ENCODE measurements around the gene DUSP22.
"Not testable (repeated sequence)": the region's sequence is repeated elsewhere in the genome, so short reads cannot be mapped to it uniquely, and the experiment has no call there.

Gene DUSP22

DNA sequence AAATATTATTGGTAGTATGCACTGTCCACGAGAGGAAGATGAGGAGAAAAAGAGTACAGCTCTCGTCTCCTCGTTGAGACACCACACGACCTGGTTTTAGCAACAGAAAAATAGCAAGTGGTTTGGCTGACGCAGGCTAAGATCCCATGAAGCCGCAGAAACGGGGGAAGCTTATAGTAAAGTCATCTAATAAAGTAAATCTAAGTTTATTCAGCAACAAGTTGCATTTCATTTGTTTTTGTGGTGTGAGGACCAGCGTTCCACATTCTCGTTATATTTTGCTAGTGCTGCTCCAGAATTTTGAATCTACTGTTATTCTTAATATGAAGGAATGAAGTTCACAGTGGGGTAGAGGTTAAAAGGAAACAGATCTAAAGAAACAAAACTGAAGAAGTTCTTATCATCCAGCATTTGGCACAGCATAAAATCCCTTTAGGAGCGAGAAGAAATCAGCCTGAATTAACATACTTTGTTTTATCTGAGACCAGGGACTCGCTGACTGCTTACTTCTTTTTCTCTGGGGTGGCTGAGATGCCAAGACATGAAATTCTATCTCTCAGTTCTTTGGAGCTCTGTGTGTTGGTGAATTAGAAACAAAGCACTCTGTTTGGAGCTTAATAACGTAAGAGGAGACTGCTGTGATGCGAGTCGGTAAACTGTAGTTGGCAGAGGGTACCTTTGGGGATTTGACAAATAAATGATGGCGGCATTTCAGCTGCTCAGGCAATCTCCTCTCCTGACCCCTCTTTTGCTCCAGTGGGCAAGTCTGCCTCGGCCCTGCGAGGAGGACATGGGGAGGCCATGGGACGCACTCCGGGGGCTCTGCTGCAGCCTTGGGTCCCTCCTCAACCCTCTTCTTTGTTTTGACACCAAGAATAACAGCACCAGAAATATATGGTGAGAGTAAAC lies 74.4 kb downstream of the DUSP22 start:
- DNase-seq = no peak

DNA sequence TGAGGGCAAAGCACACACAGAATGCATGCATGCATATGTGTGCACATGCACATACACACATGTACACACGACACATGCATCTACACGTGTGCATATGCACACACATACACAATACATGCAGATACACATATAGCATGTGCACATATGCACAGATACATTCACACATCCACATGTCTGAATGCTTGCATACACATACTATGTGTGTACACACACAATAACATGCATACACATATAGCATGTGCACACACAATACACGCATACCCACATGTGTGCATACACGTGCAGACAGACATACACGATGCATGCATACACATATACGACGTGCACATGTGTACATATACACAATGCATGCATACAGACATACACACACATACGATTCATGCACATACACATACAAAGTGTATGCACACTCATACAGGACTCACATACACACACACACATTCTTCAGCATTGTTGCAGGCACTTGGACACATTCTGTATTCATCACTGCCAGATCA lies 75.1 kb downstream of the DUSP22 start:
- DNase-seq = no peak

DNA sequence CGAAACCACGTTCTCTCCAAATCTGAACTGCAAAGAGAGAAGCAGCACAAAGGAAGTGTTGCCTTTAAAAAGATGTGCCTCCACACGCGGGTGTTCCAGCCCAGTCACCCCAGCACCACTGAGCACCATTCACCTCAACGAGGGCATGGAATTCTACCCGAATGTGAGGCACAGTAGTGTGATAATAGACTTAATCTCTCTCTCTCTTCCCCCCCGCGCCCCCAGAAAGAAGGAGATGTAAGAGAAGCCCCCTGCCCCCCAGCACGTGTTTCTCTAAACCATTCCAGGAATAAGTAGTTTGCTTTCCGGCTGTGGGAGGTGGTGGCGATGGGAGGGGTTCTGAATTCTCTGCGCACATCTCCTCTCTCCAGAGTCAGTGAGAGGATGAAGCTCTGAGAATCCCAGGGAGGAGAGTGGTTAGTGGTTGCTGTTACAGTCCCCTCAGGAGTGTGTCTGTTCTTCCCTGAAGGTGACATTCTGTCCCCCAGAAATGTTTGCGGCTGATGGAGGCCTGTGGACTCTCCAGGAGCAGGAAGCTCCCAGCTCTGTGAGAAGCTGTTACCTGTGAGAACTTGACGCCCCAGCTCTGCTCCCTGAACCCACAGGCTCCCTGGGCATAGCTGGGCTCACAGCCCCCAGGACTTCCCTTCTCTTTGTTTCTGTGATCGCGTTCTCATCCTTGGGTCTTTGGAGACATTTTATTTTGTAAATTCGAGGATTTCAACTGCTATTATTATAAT lies 75.8 kb downstream of the DUSP22 start:
- no peak for DNase-seq

DNA sequence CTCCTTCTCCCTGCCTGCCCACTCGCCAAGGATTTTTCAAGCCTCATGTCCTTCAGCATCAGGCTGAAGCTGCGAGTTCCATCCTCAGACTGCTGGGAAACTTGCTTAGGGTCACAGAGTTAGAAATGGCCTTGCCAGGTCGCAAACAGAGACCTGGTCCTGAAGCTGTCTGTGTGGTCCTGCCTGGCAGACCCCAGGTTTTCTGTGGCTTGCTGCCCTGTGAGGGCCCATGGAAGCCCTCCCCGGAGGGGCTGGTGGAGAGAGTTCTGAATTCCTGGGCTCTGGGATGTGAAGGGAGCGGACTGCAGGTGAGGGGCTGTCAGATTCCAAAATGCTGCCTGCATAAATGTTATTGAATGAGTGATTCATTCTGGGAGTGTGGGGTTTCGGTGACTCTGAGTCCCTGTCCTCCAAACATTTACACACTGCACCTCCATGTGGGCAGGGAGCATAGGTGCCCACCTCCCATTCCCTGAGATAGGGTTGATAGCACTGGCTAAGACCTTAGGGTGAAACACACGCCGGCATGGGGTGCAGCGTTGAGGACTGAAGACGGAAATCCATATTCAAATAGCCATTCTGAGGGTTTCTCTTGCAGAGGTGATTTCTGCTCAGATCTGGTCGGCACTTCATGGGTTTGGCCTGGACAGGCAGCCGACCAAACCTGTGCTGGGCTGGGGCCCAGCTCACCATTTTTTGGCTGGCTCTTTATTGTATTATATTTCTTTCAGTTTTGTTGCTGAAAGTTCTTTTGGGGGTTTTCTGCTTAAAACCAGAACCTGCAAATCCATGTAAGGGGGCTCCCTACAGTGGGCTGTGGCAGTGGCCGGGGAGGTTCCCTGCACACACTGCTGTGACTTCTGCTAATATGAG lies 77.5 kb downstream of the DUSP22 start:
- no peak for DNase-seq

DNA sequence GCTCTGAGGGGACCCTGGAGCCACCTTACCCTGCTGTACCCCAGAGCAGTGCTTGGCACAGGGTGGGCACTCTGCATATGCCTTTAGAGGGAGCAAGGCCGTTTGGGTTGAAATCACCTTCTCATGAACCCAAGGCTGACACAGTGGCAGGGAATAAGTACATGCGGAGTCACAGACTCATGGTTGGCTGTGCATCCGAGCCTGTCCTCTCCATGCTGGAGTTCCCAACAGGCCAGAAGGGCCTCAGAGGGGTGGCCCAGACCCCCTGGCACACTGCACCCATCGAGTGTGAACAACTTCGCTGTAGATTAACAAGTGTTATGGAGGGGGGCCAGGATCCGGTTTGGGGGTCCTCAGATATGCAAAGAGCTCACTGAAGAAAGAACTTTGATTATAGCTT lies 78.3 kb downstream of the DUSP22 start:
- DNase-seq = no peak

DNA sequence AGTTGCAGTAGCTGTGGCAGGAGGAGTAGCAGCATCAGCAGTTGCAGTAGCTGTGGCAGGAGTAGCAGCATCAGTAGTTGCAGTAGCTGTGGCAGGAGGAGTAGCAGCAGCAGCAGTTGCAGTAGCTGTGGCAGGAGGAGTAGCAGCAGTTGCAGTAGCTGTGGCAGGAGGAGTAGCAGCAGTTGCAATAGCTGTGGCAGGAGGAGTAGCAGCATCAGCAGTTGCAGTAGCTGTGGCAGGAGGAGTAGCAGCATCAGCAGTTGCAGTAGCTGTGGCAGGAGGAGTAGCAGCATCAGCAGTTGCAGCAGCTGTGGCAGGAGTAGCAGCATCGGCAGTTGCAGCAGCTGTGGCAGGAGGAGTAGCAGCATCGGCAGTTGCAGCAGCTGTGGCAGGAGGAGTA lies 79.6 kb downstream of the DUSP22 start:
- not testable (repeated sequence) for DNase-seq

DNA sequence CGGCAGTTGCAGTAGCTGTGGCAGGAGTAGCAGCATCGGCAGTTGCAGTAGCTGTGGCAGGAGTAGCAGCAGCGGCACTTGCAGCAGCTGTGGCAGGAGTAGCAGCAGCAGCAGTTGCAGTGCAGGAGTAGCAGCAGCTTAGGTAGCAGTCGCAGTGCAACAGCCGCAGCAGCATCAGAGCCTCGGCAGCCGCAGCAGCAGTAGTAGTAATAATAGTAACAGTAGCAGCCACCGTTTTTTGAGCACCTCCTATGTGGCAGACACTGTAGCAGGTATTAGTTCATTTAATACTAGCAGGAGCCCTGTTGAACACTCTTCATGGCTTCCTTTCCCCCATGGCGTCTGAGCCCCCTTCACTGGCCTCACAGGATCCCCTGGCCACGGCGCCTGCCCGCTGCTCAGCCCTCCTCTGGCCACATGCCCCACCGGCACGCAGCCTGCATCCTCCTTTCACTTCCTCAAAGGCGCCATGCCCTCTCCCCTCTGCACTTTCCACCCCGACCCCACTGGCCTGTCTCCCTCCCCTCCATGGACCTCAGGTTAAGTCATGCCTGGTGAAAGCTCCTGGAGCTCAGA lies 80.1 kb downstream of the DUSP22 start:
- DNase-seq = no peak

DNA sequence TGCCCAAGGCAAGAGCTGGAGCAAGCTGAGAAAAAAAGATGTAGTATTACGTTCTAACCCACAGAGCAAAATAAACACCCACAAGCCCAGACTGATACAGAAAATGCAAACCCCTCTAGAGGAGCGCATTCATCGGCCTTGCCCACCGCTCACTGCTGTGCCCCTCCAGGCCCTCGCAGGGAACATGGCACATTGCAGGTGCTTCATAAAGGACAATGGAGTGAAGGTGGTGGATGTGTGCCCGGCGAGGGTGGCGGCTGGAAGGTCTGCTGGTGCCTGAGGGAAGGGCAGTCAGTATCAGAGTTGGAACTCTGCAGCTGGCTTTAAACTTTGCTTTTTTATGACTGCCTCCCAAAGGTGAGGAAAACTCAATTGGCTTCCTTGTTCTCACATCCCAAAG lies 80.7 kb downstream of the DUSP22 start:
- DNase-seq = no peak

DNA sequence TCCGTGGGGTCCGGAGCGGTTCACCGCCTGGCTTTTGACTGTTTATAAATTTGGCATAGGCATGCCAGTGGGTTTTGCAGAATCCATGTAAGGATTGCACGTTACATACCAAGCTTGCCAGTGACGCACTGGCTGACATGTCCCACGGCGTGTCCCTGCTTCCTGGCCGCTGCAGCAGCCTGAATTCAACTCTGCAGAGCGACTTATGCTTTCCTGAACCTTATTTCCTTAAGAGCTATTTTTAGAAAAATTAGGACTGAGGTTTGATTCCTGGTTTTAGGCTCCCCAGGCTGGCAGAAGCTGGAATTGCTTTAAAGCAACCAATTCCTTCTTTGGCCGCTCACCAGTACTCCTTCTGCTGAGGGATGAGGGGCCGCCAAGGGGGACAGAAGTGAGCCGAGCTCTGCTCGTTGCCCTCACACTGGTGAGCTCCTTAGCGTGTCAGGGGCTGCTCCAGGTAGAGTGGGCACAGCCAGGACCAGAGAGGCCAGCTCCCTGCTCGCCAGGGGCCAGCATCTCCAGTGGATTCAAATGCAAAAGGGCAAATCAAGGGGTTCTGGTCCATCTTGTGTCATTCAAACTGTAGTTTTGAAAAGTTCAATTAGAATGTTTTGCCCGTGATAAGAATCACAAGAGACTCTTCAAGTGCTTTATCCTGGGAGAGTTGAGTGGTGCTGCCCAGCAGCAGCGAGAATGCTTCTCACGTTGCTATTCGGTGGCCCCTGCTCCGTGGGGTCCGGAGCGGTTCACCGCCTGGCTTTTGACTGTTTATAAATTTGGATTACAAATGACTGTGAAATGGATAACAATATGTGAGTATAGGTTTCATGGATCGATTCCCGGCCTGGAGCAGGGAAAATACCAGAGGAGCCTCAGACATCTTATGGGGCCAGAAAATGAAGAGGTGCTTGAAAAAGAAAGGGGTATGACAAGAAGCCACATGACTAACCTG lies 81.8 kb downstream of the DUSP22 start:
- DNase-seq = no peak

DNA sequence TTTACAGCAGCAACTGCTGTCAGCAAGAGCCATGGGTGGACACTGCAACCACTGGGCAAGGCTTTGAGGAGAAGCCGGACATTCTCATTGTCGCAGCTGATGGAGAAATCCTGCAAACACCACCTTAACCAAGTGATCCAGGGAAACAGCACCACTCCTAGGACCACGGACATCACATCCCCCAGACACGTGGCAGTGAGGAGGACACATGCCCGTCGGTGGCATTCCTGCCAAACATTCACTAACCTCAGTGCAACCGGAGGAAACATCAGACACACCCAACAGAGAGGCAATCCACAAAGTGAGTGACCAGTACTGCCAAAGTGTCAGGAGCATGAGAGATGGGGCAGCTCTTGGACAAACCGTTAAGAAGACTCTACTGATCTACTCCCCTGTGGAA lies 82.7 kb downstream of the DUSP22 start:
- DNase-seq = no peak

DNA sequence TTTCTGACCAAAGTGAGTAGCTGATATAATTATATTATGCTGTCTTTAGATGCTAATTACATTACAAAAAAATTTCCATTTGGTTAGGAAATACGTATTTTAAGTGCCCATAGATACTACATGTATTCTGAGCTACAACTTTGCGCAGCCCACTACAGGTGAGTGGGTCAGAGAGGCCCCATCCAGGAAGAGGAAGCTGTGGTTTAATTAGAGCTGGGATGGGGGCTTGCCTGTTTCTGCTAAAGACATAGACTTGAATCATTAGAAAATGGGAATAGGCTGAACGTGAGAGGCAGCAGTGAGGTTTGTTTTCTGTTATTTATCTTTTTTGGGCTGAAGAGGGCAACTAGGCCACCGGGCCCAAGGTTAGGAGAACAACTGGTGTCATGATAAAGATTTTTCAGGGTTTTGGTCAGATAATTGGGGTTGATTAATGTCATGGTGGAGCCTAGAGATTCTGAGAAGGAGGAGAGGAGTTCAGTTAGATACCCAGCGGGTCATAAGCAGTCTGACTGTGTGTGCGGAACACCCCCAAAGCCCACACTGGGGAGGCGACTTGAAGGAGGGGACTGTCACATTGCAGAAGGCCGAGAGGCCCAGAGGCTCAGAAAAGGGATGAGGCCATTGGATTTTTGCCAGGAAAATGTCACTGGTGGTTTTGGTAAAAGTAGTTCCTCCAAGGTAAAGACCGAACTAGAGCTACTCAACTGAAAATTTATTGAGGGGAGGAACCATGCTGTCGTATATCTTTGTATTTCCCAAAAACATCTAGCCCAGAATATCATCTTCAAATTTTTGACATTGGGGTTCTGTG lies 84.7 kb downstream of the DUSP22 start:
- DNase-seq = no peak

DNA sequence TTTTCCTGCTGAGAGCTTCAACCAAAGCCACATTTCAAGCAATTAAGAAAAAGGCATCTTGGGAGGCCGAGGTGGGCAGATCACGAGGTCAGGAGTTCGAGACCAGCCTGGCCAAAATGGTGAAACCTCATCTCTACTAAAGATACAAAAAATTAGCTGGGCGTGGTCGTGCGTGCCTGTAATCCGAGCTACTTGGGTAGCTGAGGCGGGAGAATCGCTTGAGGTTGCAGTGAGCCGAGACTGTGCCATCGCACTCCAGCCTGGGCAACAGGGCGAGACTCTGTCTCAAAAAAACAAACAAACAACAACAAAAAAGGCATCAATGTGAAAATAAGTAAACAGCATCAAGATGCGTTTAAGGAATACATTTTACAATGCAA lies 85.3 kb downstream of the DUSP22 start:
- DNase-seq = not testable (repeated sequence)

DNA sequence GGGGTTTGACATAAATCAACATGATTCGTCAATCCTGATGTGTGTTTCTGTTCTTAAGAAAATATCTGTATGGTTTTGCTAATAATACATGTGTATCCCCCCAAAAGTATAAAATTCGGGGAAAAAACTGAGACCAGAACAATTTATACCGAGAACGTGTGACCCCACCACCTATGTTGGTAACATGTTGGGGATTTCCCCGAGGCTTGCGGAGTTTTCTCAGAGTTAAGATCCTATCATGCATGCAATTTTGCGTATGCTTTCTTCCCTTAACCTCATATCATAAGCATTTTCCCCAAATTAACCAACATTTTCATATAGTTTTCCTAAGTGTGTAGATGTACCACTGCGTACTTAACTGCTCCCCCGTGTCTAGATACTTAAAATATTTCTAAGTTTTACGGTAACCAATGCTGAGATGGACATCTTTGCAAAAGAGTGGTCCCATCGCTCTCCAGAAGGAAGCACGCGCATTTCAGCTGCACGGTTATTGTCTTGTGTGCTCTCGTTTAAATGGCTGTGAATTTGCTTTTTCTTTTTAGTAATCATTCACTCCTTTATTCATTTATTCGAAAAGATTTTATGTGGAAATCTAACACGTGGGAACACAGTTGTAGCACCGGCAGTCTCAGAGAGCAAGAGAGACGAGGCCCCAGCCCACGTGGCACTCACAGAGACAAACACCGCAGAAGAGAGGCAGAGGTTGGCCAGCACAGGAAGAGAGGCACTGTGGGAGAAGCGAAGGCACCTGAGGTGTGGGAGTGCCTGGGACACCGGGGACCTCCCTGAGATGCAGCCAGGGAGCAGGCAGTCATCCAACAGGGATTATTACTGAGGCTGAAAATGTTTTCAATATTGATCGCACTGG lies 86.0 kb downstream of the DUSP22 start:
- DNase-seq = no peak

DNA sequence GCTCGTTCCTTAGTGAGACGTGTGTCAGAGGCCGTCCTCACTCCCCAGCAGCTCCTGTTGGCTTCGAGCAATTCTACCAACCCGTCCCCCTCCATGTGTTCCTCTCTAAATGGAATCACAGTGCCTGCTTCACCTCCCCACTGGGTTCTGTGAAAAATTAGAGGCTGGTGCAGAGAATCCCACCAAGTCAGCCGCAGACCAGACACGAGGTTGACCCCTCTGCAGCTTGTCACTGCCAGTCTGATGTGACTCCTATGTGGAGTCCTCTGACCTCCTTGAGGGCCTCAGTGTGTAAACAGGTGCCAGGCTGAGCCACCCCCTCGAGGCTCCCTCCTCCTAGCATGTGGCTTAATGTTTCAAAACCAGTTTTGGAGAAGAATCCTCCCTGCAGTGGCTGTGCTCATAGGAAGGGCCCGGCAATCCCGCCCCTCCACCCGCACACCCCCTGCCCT lies 86.7 kb downstream of the DUSP22 start:
- DNase-seq = no peak

DNA sequence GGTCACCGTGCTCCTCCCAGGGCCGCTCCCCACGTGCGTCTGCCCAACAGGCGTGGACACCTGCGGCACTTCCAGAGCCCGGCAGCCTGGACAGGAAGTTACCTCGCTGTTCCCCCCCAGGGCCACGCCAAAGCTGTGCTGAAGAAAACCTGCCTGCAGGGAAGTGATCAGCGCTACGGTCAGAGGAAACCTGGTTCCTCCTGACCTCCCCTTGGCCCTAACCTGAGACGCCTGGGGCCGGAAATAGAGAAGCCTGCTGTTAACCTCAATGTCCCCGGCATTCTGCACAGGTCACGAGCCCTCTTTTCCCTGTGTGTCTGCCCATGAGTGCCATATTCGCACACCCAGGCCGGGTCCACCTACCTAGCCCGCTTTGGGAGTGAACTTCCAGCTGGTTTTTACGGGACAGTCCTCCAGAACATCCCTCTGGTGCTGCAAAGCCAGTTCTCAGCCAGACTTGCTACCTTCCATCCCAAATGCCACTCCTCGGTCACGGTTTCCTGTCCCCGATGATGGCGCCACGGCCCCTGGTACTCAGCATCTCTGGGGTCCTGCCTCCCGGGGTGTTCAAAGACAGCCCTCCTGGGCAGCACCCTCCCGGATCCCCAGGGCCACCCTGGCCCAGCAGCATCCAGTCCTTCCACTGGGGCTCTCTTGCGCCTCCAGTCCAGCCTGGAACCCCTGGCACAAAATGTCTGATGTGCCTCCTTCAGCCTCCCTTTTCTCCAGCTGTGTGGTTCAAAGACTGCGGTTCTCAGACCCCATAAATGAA lies 87.3 kb downstream of the DUSP22 start:
- DNase-seq = no peak

DNA sequence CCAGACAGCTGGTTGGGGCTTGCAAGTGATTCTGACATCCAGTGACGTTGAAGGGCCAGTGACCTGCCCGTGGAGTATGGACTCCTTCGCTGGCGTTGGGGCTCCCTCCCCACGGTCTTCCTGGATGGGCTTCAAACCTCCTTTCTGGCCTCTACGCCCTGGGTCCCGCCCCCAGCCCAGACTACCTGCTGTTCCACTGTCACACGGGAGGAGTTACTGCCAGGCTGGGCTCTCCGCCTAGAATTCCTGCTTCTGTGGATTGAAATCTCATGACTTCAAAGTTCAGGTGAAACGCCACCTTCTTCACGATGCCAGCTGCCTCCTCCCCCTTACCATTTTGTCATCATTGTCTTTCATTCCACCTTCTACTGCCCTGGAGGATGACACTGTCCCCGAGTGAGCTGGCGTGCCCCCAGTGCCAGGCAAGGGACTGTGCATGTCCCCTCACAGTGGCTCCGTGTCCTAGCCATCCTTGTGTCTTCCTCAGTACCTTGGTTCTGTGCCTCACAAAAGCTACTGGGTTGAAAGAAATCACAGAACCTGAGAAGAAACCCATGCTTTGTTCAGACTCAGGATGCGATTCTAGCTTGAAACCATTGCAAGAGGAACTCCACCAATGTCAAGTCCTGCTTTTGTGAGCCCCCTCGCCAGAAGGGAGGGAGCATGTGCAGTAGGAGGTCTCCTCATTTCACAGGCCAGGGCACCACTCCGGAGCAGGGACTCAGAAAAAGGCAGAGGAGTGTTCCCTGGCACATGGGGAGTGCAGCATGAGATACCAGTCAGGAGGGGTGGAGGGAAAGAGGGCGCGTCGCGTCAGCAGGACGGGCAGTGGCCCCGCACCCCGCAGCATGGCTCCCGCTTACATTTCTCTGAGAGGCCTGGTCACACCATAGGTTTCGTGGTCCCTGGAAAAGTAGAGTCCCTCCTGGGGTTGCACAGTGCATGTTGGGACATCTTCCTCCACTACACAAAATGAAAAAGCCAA lies 88.2 kb downstream of the DUSP22 start:
- no peak for DNase-seq

DNA sequence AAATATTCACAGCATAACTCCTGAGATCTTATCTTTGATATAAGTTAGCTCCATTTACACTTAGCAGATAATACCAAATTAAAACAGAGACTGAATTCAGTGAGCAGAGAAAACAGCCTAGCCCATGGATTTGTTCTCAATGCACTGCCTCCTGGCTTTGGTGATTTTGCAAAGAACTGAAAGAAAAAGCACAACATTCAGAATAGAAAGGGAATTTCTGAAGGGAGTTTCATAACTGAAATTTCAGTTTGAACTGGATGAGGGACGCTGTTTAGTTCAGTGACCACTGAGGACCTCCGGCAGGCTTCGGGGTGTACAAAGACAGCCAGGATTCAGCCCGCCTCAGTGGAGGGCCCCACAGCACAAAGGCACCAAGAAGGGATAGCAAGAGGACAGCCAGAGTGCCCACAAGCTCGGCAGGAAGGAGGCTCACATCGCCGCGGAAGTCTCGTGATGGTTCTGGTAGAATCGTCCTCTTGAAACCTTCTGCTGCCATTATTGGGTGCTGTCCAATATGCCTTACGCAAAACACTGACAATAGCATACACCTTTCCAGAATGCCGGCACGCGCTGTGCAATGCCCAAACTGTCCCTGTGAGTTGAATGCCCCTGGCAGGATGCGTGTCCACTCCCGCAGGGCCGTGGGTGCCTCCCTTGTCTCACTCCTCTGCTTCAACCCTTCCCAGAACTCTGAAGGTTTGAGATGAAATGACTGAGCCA lies 89.6 kb downstream of the DUSP22 start:
- DNase-seq = no peak
